H1 (cell line): ENCODE measurements around the gene SNRPE. TPM values are rescaled to one million over a fixed set of nuclear protein-coding genes. Genes with fewer than 3 reads are reported as not detected.

ENCODE experiments used
- CHD7 ChIP-seq: fragments of 300-600 bp; sonication (generic); IDR thresholded peaks from 2 replicates; pipeline ENCODE4 v1.7.1; 2012; ENCODE audit warnings: low read length, moderate library complexity, mild to moderate bottlenecking, inconsistent platforms; ENCODE audit not compliant: insufficient replicate concordance
- polyA plus RNA-seq, 7 experiments: library from polyadenylated mRNA; depleted of rRNA in 3 of 7; stranded (reverse) in 5 of 7; unstranded in 2 of 7; fragments of >200 nt in 5 of 7; fragments of 200-250 nt in 2 of 7; gene quantifications; 1 replicate in 5 of 7; 2 replicates in 1 of 7; 4 replicates in 1 of 7; pipeline versions ENCODE4 v1.2.1 to v1.2.3, GENCODE V29; 2011 to 2013; ENCODE audit warnings: missing spikeins in 2 of 7, mixed read lengths in 2 of 7
- total RNA-seq: library from RNA; stranded (reverse); fragmentation: NEBNext Ultra II Directional; extraction: Animal tissue kit (Norgen Biotek cat#: 25700); gene quantifications from 2 replicates; pipeline ENCODE4 v1.2.1, GENCODE V29; 2021

Gene SNRPE
- total and polyA plus RNA-seq, 2 of the 8 experiments (the other 6 are each of a cell fraction or from before 2014, with no cell fraction given): 416 to 461 TPM

- TF ChIP-seq CHD7: no peak
These were observed 8.8 kb downstream of the SNRPE start (continued) for GRCh38 chr1:203870245-203870644.
